Muscle of back (tissue), 13 donors: ENCODE data around the gene PTCD1. TPM values are rescaled to one million over a fixed set of nuclear protein-coding genes. Genes with fewer than 3 reads are reported as not detected.

Experiments used
- DNase-seq, 3 donors: peaks; one replicate each; pipeline versions ENCODE4 v3.0.0 to v3.0.0-alpha.2; 2013
- long read RNA-seq, 9 donors: transcript quantifications; one replicate each; lab custom pipeline, GENCODE V29; 2026
- polyA plus RNA-seq, 10 donors: library from polyadenylated mRNA; unstranded; fragments of 120-200 nt; gene quantifications; one replicate each; pipeline ENCODE4 v1.2.1, GENCODE V29; 2013; ENCODE audit not compliant: insufficient read length in 10 of 10

PTCD1 gene, protein sequence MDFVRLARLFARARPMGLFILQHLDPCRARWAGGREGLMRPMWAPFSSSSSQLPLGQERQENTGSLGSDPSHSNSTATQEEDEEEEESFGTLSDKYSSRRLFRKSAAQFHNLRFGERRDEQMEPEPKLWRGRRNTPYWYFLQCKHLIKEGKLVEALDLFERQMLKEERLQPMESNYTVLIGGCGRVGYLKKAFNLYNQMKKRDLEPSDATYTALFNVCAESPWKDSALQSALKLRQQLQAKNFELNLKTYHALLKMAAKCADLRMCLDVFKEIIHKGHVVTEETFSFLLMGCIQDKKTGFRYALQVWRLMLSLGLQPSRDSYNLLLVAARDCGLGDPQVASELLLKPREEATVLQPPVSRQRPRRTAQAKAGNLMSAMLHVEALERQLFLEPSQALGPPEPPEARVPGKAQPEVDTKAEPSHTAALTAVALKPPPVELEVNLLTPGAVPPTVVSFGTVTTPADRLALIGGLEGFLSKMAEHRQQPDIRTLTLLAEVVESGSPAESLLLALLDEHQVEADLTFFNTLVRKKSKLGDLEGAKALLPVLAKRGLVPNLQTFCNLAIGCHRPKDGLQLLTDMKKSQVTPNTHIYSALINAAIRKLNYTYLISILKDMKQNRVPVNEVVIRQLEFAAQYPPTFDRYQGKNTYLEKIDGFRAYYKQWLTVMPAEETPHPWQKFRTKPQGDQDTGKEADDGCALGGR
- polyA plus RNA-seq = 1 to 10 TPM; 2.2 to 6.5 (median 3.3) TPM
- long read RNA-seq, donor 1, full-length matches to known transcripts = 5 of 5 reads
- long read RNA-seq, donor 1, partial matches to known transcripts = 0 of 5 reads
- long read RNA-seq, donor 1, other reads (novel, unspliced or antisense) = 0 of 5 reads
- long read RNA-seq, donor 2, full-length matches to known transcripts = 2 of 2 reads
- long read RNA-seq, donor 2, partial matches to known transcripts = 0 of 2 reads
- long read RNA-seq, donor 2, other reads (novel, unspliced or antisense) = 0 of 2 reads
- long read RNA-seq, donor 3 = 0 reads
- long read RNA-seq, donor 4, full-length matches to known transcripts = 2 of 2 reads
- long read RNA-seq, donor 4, partial matches to known transcripts = 0 of 2 reads
- long read RNA-seq, donor 4, other reads (novel, unspliced or antisense) = 0 of 2 reads
- long read RNA-seq, donor 5, full-length matches to known transcripts = 1 of 1 reads
- long read RNA-seq, donor 5, partial matches to known transcripts = 0 of 1 reads
- long read RNA-seq, donor 5, other reads (novel, unspliced or antisense) = 0 of 1 reads
- long read RNA-seq, donor 6, full-length matches to known transcripts = 2 of 2 reads
- long read RNA-seq, donor 6, partial matches to known transcripts = 0 of 2 reads
- long read RNA-seq, donor 6, other reads (novel, unspliced or antisense) = 0 of 2 reads
- long read RNA-seq, donor 7, full-length matches to known transcripts = 1 of 1 reads
- long read RNA-seq, donor 7, partial matches to known transcripts = 0 of 1 reads
- long read RNA-seq, donor 7, other reads (novel, unspliced or antisense) = 0 of 1 reads
- long read RNA-seq, donor 8, full-length matches to known transcripts = 1 of 1 reads
- long read RNA-seq, donor 8, partial matches to known transcripts = 0 of 1 reads
- long read RNA-seq, donor 8, other reads (novel, unspliced or antisense) = 0 of 1 reads
- long read RNA-seq, donor 9, full-length matches to known transcripts = 3 of 3 reads
- long read RNA-seq, donor 9, partial matches to known transcripts = 0 of 3 reads
- long read RNA-seq, donor 9, other reads (novel, unspliced or antisense) = 0 of 3 reads

- DNase-seq = peak; percentile 95 to 98 (median 96)
Observed at GRCh38 chr7:99438573-99439480, at the start of gene PTCD1, which contains the start of gene CPSF4. PTCD1 (minus strand) TSS chr7:99438798; CDS start chr7:99435242, 3,556 bp downstream. CPSF4 (plus strand) TSS chr7:99438943; CDS start chr7:99439083, 140 bp downstream.

- DNase-seq = no peak
Observed at GRCh38 chr7:99485094-99485493, 46.5 kb upstream of the PTCD1 start.

- peak in 1 of 3 donors; percentile 29 for DNase-seq
Observed at GRCh38 chr7:99478464-99479440, 40.2 kb upstream of the PTCD1 start.

- DNase-seq = no peak
Observed at GRCh38 chr7:99476107-99476506, 37.5 kb upstream of the PTCD1 start.

DNA sequence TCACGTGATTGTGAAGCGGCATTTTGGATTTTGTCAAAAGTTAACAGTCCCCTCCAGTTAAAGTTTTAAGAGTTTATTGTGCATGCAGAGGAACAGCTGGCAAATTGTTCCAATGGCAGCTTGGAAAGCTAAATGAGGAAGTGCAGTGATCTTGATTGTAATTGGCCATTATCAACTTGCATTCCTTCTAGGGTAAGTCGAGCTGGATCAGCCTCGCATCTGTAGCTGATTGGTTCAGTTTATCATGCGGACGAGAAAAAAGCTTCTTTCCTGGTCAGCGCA is 34.7 kb upstream of the PTCD1 start:
- DNase-seq = peak in 2 of 3 donors; percentile 32 to 37

GRCh38 chr7:99472561-99473314 is 34.1 kb upstream of the PTCD1 start, which contains the start of gene ZNF789:
ZNF789 (plus strand) TSS chr7:99472890; CDS start chr7:99476457, 3,567 bp downstream.
- DNase-seq = peak; percentile 96 to 98 (median 97)

- no peak for DNase-seq
Observed at GRCh38 chr7:99469381-99470065, 30.9 kb upstream of the PTCD1 start.

- DNase-seq = no peak
Observed at GRCh38 chr7:99468336-99468918, 29.8 kb upstream of the PTCD1 start.

DNA sequence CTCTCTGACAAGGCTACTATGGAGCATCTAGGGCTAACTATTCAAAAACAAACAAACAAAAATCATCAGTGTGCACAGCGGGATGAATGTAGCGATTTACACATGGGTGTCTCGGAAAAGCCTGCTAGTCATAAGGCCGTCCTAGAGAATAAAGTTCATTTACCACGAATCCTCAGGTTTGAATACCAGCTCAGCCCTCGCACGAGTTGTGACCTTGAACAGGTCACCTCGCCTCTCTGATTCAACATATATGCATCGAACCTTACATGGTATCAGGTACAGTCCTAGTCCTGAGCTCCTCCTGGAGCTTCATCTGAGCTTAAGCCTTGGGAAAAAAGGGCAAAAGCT is 26.8 kb upstream of the PTCD1 start:
- DNase-seq = no peak

GRCh38 chr7:99461221-99461620 is 22.6 kb upstream of the PTCD1 start:
- no peak for DNase-seq

DNA sequence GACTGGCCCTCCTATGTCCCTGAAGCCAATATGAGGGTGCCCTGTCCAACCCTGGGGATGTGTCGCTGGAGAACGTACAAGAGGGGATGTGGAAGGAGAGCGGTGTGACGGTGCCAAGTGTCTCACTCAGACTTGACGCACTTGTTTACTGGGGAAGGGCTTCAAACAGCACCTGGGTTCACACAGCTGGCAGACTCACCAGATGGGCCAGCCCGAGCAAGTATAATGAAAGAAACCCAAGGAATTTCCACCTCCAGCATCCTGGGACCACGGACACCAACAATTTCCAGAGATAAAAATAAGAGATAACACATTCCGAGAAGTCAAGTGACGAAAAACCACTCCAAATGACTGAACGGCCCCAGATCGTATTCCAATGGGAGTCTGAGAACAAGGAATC is 22.1 kb upstream of the PTCD1 start:
- no peak for DNase-seq

DNA sequence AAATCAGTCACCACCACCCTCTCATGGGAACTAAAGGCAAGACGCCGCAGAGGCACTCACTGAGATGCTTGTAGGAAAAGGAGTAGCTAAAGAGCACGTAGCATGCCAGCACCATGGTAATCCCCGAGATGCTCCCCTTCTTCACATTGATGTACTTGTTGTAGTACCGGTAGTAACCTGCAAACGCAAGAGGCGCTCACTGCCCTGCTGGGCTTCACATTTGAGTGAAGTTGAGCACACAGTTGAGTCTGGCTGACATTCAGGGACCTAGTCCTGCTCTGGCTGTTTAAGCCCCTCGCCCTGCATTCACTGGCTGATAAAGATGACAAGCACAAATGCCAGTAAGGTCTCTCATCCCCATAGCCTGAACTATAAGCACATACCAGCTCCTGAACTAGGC is 20.5 kb upstream of the PTCD1 start:
- DNase-seq = no peak

DNA sequence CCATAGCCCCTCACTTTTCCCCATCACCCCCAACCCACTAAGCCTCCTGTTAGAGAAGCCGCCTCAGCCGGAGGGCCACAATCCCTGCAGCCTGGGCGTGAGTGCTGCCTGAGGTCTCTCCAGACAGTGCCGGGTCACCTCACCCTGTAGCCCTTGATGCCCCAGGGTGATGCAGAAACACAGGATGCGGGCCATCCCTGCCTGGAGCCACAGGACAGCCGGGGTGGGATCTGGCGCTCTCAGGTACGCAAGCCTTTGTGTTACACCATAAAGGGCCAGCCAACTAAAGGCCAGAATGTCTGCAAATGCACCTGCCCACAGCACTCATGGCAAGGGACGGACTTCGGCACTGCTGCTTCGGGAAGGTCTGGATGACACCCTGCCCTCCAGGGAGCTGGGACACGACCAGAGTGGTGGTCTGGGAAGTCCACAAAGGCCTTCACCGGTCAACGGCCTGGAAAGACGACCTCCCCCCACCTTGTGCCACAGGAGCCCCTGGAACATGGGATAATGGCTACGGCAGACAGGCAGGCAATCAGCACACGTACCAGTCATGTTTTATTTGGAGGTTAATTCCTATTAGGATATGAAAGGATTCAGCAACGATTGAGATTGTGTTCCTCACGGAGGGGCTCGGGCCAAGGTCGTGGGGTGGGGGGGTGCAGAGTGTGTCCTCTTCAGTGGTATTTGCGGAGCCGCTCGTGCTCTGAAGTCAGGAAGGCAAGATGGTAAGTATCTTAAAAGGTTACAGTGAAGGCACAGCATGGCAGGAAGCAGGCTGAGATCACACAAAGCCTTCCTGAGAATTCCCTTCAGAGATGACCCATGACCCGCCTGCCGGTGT is 19.3 kb upstream of the PTCD1 start:
- no peak for DNase-seq

GRCh38 chr7:99457050-99457649 is 18.6 kb upstream of the PTCD1 start:
- DNase-seq = no peak

- no peak for DNase-seq
Observed at GRCh38 chr7:99456288-99456687, 17.7 kb upstream of the PTCD1 start.
